Loucy (cell line): Measurements from ENCODE around the gene EMP1.

Source experiments
- H2AFZ ChIP-seq: fragments of 200-600 bp; sonication (generic); 2 replicates; pipeline ENCODE4 v1.6.0; 2016; ENCODE audit warnings: antibody characterized with exemption, mild to moderate bottlenecking, low read length, moderate library complexity
- H3F3A ChIP-seq: fragments of 200-600 bp; 2 replicates; pipeline ENCODE4 v1.6.0; 2016; ENCODE audit warnings: antibody characterized with exemption, low read depth, mild to moderate bottlenecking
- H3K27me3 ChIP-seq: fragments of 200-600 bp; sonication (generic); 2 replicates; pipeline ENCODE4 v1.6.1; 2014; ENCODE audit warnings: low read length, mild to moderate bottlenecking; ENCODE audit not compliant: insufficient read depth, poor library complexity, severe bottlenecking
- H3K36me3 ChIP-seq: fragments of 200-600 bp; sonication (generic); 2 replicates; pipeline ENCODE4 v1.6.1; 2016; ENCODE audit warnings: low read length; ENCODE audit not compliant: insufficient read depth
- H3K4me1 ChIP-seq: fragments of 200-600 bp; sonication (generic); 2 replicates; pipeline ENCODE4 v1.5.1; 2014; ENCODE audit warnings: low read length, mild to moderate bottlenecking; ENCODE audit not compliant: insufficient read depth, poor library complexity, severe bottlenecking
- H3K4me2 ChIP-seq: fragments of 200-600 bp; sonication (generic); 2 replicates; pipeline ENCODE4 v1.6.0; 2014; ENCODE audit warnings: antibody characterized with exemption, low read length, low read depth, mild to moderate bottlenecking; ENCODE audit not compliant: poor library complexity, severe bottlenecking
- H3K4me3 ChIP-seq: fragments of 200-600 bp; sonication (generic); 2 replicates; pipeline ENCODE4 v1.5.1; 2014; ENCODE audit warnings: low read length, mild to moderate bottlenecking, mixed read lengths; ENCODE audit not compliant: poor library complexity, severe bottlenecking
- H3K79me2 ChIP-seq: fragments of 200-600 bp; sonication (generic); 2 replicates; pipeline ENCODE4 v1.6.1; 2014; ENCODE audit warnings: low read length; ENCODE audit not compliant: insufficient read depth
- H3K9ac ChIP-seq: fragments of 200-600 bp; sonication (generic); 2 replicates; pipeline ENCODE4 v1.6.0; 2014; ENCODE audit warnings: mild to moderate bottlenecking, low read depth, low read length, moderate library complexity; ENCODE audit not compliant: poor library complexity, severe bottlenecking
- H3K9me2 ChIP-seq: fragments of 200-600 bp; sonication (generic); replicated peaks from 2 replicates; pipeline ENCODE4 v1.6.1; 2016; ENCODE audit warnings: low read depth, low read length, mixed read lengths
- H3K9me3 ChIP-seq: fragments of 200-600 bp; sonication (generic); 2 replicates; pipeline ENCODE4 v1.6.1; 2014; ENCODE audit warnings: mild to moderate bottlenecking, antibody characterized with exemption, low read length, low read depth; ENCODE audit not compliant: insufficient read depth
- H4K20me1 ChIP-seq: fragments of 200-600 bp; sonication (generic); 2 replicates; pipeline ENCODE4 v1.6.0; 2014; ENCODE audit warnings: antibody characterized with exemption, low read length, mild to moderate bottlenecking; ENCODE audit not compliant: insufficient read depth, poor library complexity, severe bottlenecking
- CTCF ChIP-seq: fragments of 200-600 bp; sonication (generic); conservative IDR thresholded peaks from 2 replicates; pipeline ENCODE4 v1.5.1; 2014; ENCODE audit warnings: mild to moderate bottlenecking, antibody characterized with exemption, low read length
- EZH2phosphoT487 ChIP-seq: fragments of 200-600 bp; IDR thresholded peaks from 2 replicates; pipeline ENCODE4 v1.6.1; 2018; ENCODE audit warnings: antibody characterized with exemption, mild to moderate bottlenecking, moderate library complexity, borderline replicate concordance

The EMP1 gene

GRCh38 chr12:13218641-13219040, 22.1 kb downstream of the EMP1 start:
- Histone ChIP-seq H3K36me3 (peaks cover 23% of the 10 kb centered on the region; the same call in 1 of the 2 replicates), H2AFZ (no peak overlapping the region), H3K9me3 (no peaks in the 10 kb centered on the region), H3K9ac (no peak overlapping the region), H3K79me2 (no peaks in the 10 kb centered on the region), H3K4me2 (no peak overlapping the region), H3K9me2 (no peaks in the 10 kb centered on the region), H3K27me3 (no peaks in the 10 kb centered on the region), H4K20me1 (no peaks in the 10 kb centered on the region), H3F3A (no peaks in the 10 kb centered on the region), H3K4me1 (no peaks in the 10 kb centered on the region), H3K4me3 (no peak overlapping the region)
- TF ChIP-seq EZH2phosphoT487: no peak
- no peak for TF ChIP-seq CTCF

GRCh38 chr12:13219320-13219719, 22.8 kb downstream of the EMP1 start:
- no peaks in the 10 kb centered on the region for H3K9me2 ChIP-seq
- no peaks in the 10 kb centered on the region for H3K27me3 ChIP-seq
- no peak overlapping the region for H2AFZ ChIP-seq
- no peaks in the 10 kb centered on the region for H3K9me3 ChIP-seq
- H3K79me2 ChIP-seq: no peaks in the 10 kb centered on the region
- H3K4me1 ChIP-seq: no peaks in the 10 kb centered on the region
- H3K9ac ChIP-seq: no peak overlapping the region
- H4K20me1 ChIP-seq: no peaks in the 10 kb centered on the region
- no peaks in the 10 kb centered on the region for H3F3A ChIP-seq
- H3K4me3 ChIP-seq: no peak overlapping the region
- H3K36me3 ChIP-seq: peaks cover 16% of the 10 kb centered on the region; the same call in 1 of the 2 replicates
- no peak overlapping the region for H3K4me2 ChIP-seq
- no peak for TF ChIP-seq EZH2phosphoT487
- no peak for TF ChIP-seq CTCF

- H3K9ac ChIP-seq: no peak overlapping the region
- TF ChIP-seq EZH2phosphoT487 (no peak), CTCF (no peak)
- H3K4me1 ChIP-seq: no peaks in the 10 kb centered on the region
- H3K27me3 ChIP-seq: no peaks in the 10 kb centered on the region
- no peaks in the 10 kb centered on the region for H3K79me2 ChIP-seq
- H4K20me1 ChIP-seq: no peaks in the 10 kb centered on the region
- no peak overlapping the region for H3K4me2 ChIP-seq
- H3K9me2 ChIP-seq: no peaks in the 10 kb centered on the region
- H3K9me3 ChIP-seq: no peaks in the 10 kb centered on the region
- H3K36me3 ChIP-seq: peaks cover 3% of the 10 kb centered on the region; the same call in 1 of the 2 replicates
- H3F3A ChIP-seq: no peaks in the 10 kb centered on the region
- no peak overlapping the region for H3K4me3 ChIP-seq
- no peak overlapping the region for H2AFZ ChIP-seq
Observed at GRCh38 chr12:13220838-13221237, 24.3 kb downstream of the EMP1 start.
